Activated CD8-positive, alpha-beta memory T cell treated with anti-CD3 and anti-CD28 coated beads, Interleukin-2, amount 10 ng/mL, durations not matched to agents 7 days and 5 days (primary cell): ENCODE data around the gene CPD. TPM values are rescaled to one million over a fixed set of nuclear protein-coding genes. Genes with fewer than 3 reads are reported as not detected.

ENCODE experiments used
- ATAC-seq: fragments of 150-1000 bp; cut with Tn5 transposase; one replicate; pipeline ENCODE4 v1.10.0; 2021; ENCODE audit warnings: moderate library complexity
- CTCF ChIA-PET: fragments of 350-600 bp; sonication (Branson Sonifier 250); formaldehyde crosslinking; loops from one replicate; lab custom pipeline; 2021; ENCODE audit warnings: antibody characterized with exemption; lab: Charles Lee
- DNase-seq: peaks from one replicate; pipeline ENCODE4 v3.0.0-alpha.2; 2020
- H3K27ac Mint-ChIP-seq: one replicate; pipeline ENCODE4 v1.8.0; 2021; ENCODE audit warnings: mild to moderate bottlenecking, mixed read lengths
- H3K27me3 Mint-ChIP-seq: one replicate; pipeline ENCODE4 v1.8.0; 2021; ENCODE audit warnings: mixed read lengths
- H3K36me3 Mint-ChIP-seq: one replicate; pipeline ENCODE4 v1.8.0; 2021; ENCODE audit warnings: mild to moderate bottlenecking, mixed read lengths
- H3K4me1 Mint-ChIP-seq: one replicate; pipeline ENCODE4 v1.8.0; 2021; ENCODE audit warnings: mixed read lengths
- H3K4me3 Mint-ChIP-seq: one replicate; pipeline ENCODE4 v1.8.0; 2021; ENCODE audit warnings: mild to moderate bottlenecking, moderate library complexity, mixed read lengths
- H3K9me3 Mint-ChIP-seq: one replicate; pipeline ENCODE4 v1.8.0; 2022; ENCODE audit warnings: low read depth, mixed read lengths
- total RNA-seq, 2 experiments: library from RNA; stranded (reverse); gene quantifications; one replicate each; pipeline ENCODE4 v1.2.3, GENCODE V29; 2021

Gene CPD
- total RNA-seq, 2 experiments from 2014 or later, result 19.9 to 25.6 TPM

DNA sequence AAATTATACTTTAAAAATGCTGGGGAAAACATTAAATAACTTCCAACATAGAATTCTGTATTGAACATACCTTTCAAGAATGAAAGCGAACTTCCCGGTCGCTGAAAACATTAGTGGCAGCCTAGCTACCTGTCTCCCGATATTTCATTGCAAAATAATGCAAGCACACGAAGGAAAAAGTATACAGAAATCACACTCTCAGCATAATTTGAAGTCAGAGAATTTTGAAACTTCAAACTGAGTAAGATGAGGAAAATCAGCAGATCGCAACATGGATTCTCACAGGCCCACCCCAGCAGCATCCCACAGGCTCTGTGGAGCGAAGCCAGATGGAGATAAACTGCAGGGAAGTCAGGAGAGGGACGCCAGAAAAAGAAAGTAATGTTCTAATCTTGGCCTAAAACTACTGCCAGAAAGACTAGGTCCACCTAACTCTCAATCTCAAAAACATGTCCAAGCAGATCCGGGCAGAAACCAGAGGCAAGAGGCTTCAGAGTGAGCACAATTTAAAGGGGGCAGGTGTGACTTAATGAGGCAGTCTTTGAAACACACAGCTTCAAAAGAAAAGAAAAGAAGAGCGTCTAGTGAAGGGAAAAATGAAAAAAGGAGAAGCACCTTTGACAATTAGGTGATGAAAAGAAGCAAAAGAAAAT is 93.6 kb downstream of the CPD start:
- Mint-ChIP-seq H3K36me3 (peaks cover 2% of the 10 kb centered on the region), H3K27ac (no peak overlapping the region), H3K4me3 (no peak overlapping the region), H3K4me1 (peaks cover 17% of the 10 kb centered on the region), H3K9me3 (no peaks in the 10 kb centered on the region), H3K27me3 (no peaks in the 10 kb centered on the region)
- ATAC-seq, result no peak
- CTCF ChIA-PET, result no interaction called here
- no peak for DNase-seq

DNA sequence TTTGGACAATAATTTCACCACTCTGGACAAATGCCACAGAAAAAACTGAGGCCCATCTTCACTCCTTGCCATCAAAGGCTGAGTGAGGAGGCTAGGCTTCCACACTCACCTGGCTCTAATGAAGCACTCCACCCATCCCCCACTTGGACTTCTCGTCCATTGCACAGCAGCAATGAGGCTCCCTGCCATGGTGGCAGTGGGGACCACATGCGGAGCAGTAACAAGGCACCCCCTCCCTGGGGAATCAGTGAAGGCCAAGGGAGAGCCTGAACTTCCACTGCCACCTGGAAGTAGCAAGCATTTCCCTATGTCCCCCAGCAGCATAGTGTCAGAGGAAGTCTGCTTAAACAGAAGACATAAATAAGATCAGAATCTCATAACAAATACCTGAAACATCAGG is 96.5 kb downstream of the CPD start:
- H3K4me3 Mint-ChIP-seq, result no peak overlapping the region
- ATAC-seq (no peak), DNase-seq (no peak)
- H3K36me3 Mint-ChIP-seq, result peaks cover 13% of the 10 kb centered on the region
- H3K9me3 Mint-ChIP-seq, result no peaks in the 10 kb centered on the region
- H3K27ac Mint-ChIP-seq, result no peak overlapping the region
- no peaks in the 10 kb centered on the region for H3K27me3 Mint-ChIP-seq
- H3K4me1 Mint-ChIP-seq, result peaks cover 32% of the 10 kb centered on the region
- CTCF ChIA-PET, result interaction anchor here (0.8 to 2.5 kb wide), 3 partner anchors 9 to 244 kb away, joined by 3 to 9 read pairs (median 7); no protein-coding TSS in a partner anchor

DNA sequence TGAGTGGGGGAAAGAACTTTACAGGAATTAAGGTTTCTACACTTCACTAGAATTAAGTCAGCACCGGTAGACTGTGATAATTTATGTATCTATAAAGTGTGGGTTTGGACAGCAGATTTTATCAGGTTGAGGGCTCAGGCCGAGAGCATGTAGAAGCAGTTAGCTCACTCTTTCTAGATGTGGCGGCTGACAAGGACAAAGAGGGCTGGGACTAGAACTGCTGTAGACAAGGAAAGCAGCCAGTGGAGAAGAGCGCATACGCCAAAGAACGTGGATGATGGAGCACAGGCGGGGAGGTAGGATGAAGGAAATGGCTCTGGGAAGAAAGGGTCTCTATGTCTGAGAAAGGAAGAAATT is 98.0 kb downstream of the CPD start:
- ATAC-seq (peak; percentile 28), DNase-seq (peak; percentile 50)
- no peaks in the 10 kb centered on the region for H3K27me3 Mint-ChIP-seq
- peak overlapping the region; percentile 96 for H3K27ac Mint-ChIP-seq
- peaks cover 38% of the 10 kb centered on the region for H3K4me1 Mint-ChIP-seq
- CTCF ChIA-PET, result interaction anchor here (0.7 to 3.3 kb wide), 24 partner anchors 8 to 352 kb away, joined by 3 to 27 read pairs (median 4); no protein-coding TSS in a partner anchor
- H3K36me3 Mint-ChIP-seq, result peaks cover 20% of the 10 kb centered on the region
- H3K9me3 Mint-ChIP-seq, result no peaks in the 10 kb centered on the region
- H3K4me3 Mint-ChIP-seq, result peak overlapping the region; percentile 94

DNA sequence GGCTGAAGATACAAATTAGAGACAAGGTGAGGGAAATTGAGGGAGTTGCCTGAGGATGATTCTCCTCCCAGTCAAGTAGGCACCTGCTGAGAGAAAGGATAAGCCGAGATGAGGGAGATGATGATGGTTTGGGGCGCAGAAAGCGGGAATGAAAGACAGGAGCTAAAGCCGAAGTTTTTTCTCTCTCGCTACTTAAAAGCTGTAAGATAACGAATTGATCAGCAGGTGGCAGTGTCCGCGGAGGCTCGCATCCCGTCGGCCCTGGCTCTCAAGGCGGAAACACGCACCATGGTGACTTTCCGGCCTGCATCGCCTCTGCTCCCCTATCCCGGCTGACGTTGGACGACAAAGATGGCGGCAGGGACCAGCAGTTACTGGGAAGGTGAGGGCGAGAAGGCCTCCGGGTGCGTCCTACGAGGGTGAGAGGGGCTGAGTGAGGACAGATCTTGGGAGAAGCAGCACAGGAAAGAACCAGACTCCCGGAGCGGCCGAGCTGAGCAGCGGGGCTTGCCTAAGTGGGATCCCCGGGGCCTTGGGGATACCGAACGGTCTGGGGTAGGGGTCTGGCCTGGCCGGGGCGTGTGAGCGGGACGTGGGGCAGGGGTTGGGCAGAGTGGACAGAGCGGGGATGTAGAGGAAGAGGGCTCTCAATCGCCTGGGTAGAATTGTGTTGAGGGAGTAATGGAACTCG is 98.5 kb downstream of the CPD start, which contains the start of gene GOSR1:
TSS of gene GOSR1 (plus strand) at position 326 of the 691 bp plus-strand sequence. CDS start at position 352, 26 bp downstream.
- Mint-ChIP-seq H3K4me3 (peak within 1 kb of the TSS; percentile 94), H3K27ac (peak within 1 kb of the TSS; percentile 96), H3K4me1 (peaks cover 38% of the 10 kb centered on the region), H3K9me3 (no peaks in the 10 kb centered on the region), H3K27me3 (no peaks in the 10 kb centered on the region), H3K36me3 (peaks cover 22% of the 10 kb centered on the region)
- DNase-seq (peak; percentile 96), ATAC-seq (peak; percentile 100)
- CTCF ChIA-PET, result interaction anchor here (0.7 to 3.3 kb wide), 26 partner anchors 8 to 372 kb away, joined by 3 to 27 read pairs (median 4); no protein-coding TSS in a partner anchor

DNA sequence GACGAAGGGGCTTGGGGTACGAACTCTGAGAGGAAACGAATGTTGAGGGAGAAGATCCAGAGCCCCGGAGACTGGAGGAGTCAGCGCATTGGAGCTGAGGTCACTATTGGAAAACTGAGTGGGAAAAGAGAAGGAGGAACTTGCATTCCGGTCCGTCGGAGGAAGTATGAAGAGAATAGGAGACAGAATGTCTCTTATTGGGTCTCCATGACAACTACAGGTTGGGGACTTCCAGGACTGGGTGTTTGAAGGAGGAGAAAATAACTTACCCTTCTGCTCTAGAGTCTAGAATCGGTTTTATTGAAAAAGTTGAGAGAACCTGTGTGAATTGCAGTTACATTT is 99.0 kb downstream of the CPD start:
- H3K27ac Mint-ChIP-seq, result peak overlapping the region; percentile 96
- no peaks in the 10 kb centered on the region for H3K27me3 Mint-ChIP-seq
- peak; percentile 41 for DNase-seq
- H3K4me1 Mint-ChIP-seq, result peaks cover 38% of the 10 kb centered on the region
- CTCF ChIA-PET, result interaction anchor here (0.6 to 3.3 kb wide), 14 partner anchors 11 to 373 kb away, joined by 3 to 27 read pairs (median 6); no protein-coding TSS in a partner anchor
- peak; percentile 20 for ATAC-seq
- H3K9me3 Mint-ChIP-seq, result no peaks in the 10 kb centered on the region
- peak overlapping the region; percentile 94 for H3K4me3 Mint-ChIP-seq
- H3K36me3 Mint-ChIP-seq, result peaks cover 23% of the 10 kb centered on the region

DNA sequence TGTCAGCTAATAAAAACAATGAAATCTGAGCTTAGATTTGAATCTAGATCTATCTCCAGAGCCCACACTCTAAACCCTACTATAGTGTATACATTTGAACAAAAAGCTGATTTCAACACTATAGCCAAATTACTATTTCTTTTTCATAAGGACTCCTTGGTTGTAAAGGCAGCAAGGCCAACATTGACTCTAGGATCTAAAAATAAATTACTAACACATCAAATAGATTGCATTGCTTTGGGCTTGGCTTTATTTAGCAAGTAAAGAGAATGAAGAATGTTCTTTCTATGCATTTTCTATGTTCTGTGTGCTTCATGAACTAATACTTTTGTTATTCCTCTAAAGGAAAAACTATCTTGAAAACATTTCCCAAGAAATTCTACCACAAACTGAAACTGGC is 103.8 kb downstream of the CPD start:
- no peaks in the 10 kb centered on the region for H3K9me3 Mint-ChIP-seq
- no peak overlapping the region for H3K4me3 Mint-ChIP-seq
- DNase-seq (no peak), ATAC-seq (no peak)
- no peaks in the 10 kb centered on the region for H3K27me3 Mint-ChIP-seq
- H3K4me1 Mint-ChIP-seq, result peaks cover 21% of the 10 kb centered on the region
- peaks cover 59% of the 10 kb centered on the region for H3K36me3 Mint-ChIP-seq
- CTCF ChIA-PET, result interaction anchor here (0.6 kb wide), 1 partner anchor 234 kb away, joined by 3 read pairs; no protein-coding TSS in a partner anchor
- H3K27ac Mint-ChIP-seq, result peak overlapping the region; percentile 15

DNA sequence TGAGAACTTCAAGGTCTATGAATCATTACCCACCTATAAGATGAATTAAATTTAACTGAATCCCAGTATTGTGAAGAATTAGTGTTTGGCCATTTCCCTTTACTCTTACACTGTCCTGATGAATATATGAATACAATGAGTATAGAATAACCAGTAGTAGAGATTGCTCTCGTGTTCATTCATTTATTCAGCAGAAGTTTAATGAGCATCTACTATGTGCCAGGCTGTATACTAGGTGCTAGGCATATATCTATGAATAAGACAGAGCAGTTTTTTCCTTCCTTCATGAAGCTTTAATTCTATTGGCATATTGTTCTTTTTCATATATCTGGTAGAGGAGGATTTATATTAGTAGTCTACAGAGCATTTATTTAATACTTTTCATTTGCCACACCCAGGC is 104.4 kb downstream of the CPD start:
- H3K9me3 Mint-ChIP-seq, result no peaks in the 10 kb centered on the region
- H3K27me3 Mint-ChIP-seq, result no peaks in the 10 kb centered on the region
- peaks cover 15% of the 10 kb centered on the region for H3K4me1 Mint-ChIP-seq
- H3K27ac Mint-ChIP-seq, result no peak overlapping the region
- H3K36me3 Mint-ChIP-seq, result peaks cover 59% of the 10 kb centered on the region
- DNase-seq (no peak), ATAC-seq (no peak)
- no peak overlapping the region for H3K4me3 Mint-ChIP-seq
- CTCF ChIA-PET, result no interaction called here

DNA sequence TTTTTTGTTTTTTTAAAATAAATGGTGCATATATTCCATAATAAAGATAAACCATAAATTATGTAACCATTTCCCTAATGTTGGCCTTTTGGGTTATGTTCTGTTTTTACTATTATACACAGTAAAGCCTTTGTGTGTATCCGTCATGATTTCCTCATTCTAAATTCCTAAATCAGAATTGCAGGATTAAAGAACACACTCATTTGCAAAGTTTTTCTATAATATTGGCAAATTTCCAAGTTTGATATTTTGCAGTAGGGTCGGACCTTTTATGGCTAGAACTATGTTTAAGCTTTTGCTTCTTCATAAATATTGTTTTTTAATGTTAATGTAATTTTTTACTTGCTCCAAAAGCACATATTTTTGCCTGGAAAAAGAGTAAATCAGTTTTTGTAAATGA is 115.1 kb downstream of the CPD start:
- Mint-ChIP-seq H3K4me3 (no peak overlapping the region), H3K36me3 (peaks cover 60% of the 10 kb centered on the region), H3K4me1 (no peaks in the 10 kb centered on the region), H3K27me3 (no peaks in the 10 kb centered on the region), H3K9me3 (no peaks in the 10 kb centered on the region), H3K27ac (no peak overlapping the region)
- ATAC-seq (no peak), DNase-seq (no peak)
- CTCF ChIA-PET, result interaction anchor here (1.3 to 1.8 kb wide), 2 partner anchors 17 to 19 kb away, joined by 3 to 4 read pairs; partner anchors contain the start of gene GOSR1

DNA sequence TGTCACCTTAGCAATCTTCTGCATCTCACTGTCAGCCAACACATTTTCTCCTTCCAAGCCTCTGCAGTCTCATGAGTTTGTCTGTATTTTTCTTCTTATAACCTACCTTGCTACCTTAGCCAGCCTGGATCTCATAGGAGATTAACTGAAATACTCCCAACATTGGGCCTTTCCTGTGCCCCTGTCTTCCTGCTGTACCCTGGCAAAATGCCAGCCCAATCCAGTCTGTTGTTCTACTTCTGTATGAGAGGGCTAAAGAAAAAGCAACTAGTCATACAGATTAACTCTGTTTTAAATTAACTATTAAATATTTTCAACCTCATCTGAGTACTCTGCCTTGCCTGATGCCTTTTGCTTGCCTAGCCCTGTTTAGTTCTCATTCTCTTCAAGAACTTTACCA is 116.9 kb downstream of the CPD start:
- Mint-ChIP-seq H3K9me3 (no peaks in the 10 kb centered on the region), H3K27ac (no peak overlapping the region), H3K4me1 (peaks cover 4% of the 10 kb centered on the region), H3K27me3 (no peaks in the 10 kb centered on the region), H3K4me3 (no peak overlapping the region), H3K36me3 (peaks cover 64% of the 10 kb centered on the region)
- no peak for ATAC-seq
- CTCF ChIA-PET, result interaction anchor here (1.3 kb wide), 1 partner anchor 155 kb away, joined by 3 read pairs; no protein-coding TSS in a partner anchor
- no peak for DNase-seq

DNA sequence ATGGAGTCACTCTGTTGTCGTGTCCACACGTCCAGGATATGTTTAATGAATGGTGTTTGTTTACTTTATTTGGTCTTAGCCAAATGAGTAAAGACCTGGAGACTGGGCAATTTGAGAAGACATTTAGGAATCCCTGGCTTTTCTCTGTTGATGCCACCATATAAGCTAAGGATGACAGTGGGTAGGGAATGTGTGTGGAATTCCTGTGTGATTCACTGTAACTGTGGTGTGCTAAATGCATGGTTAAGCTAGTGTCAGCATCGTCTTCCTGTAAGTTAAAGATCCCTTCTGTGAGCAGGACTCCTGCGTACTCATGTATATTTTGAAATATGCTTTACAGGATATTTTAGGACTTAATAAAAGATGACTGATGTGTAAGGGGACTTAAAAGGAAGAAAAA is 124.8 kb downstream of the CPD start:
- H3K9me3 Mint-ChIP-seq, result no peaks in the 10 kb centered on the region
- H3K27ac Mint-ChIP-seq, result no peak overlapping the region
- peaks cover 47% of the 10 kb centered on the region for H3K36me3 Mint-ChIP-seq
- ATAC-seq (no peak), DNase-seq (no peak)
- CTCF ChIA-PET, result no interaction called here
- H3K4me3 Mint-ChIP-seq, result no peak overlapping the region
- no peaks in the 10 kb centered on the region for H3K27me3 Mint-ChIP-seq
- peaks cover 12% of the 10 kb centered on the region for H3K4me1 Mint-ChIP-seq

DNA sequence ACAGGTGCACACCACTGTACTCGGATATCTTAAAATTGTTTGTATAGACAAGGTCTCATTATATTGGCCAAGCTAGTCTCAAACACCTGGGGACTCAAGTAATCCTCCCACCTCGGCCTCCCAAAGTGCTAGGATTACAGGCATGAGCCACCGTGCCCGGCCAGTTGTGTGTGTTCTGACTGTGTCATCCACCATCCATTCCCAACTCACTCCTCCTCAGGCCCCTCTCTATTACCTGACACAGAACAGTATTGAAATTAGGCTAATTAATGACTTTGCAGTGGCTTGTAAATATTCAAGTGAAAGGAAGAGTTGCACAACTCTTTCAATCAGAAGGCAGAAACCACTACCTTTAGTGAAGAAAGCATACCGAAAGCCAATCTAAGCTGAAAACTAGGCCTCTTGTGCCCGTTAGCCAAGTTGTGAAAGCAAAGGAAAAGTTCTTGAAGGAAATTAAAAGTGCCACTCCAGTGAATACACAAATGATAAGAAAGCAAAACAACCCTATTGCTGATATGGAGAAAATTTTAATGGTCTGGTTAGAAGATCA is 127.2 kb downstream of the CPD start:
- no peaks in the 10 kb centered on the region for H3K27me3 Mint-ChIP-seq
- H3K9me3 Mint-ChIP-seq, result no peaks in the 10 kb centered on the region
- ATAC-seq (no peak), DNase-seq (no peak)
- peaks cover 33% of the 10 kb centered on the region for H3K36me3 Mint-ChIP-seq
- CTCF ChIA-PET, result interaction anchor here (1.1 to 1.7 kb wide), 2 partner anchors 29 to 192 kb away, joined by 3 read pairs; partner anchors contain the start of gene GOSR1
- H3K27ac Mint-ChIP-seq, result no peak overlapping the region
- no peak overlapping the region for H3K4me3 Mint-ChIP-seq
- peaks cover 8% of the 10 kb centered on the region for H3K4me1 Mint-ChIP-seq

DNA sequence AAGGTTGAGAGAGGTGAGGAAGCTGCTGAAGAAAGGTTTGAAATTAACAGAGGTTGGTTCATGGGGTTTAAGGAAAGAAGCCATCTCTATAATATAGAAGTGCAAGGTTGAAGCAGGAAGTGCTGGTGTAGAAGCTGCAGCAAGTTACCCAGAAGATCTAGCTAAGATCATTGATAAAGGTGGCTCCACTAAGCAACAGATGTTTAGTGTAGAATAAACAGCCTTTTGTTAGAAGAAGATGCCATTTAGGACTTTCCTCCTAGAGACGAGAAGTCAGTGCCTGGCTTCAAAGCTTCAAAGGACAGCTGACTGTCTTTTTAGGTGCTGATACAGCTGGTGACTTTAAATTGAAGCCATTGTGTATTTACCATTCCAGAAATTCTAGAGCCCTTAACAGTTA is 127.8 kb downstream of the CPD start:
- ATAC-seq, result no peak
- no peaks in the 10 kb centered on the region for H3K27me3 Mint-ChIP-seq
- no peak for DNase-seq
- peaks cover 8% of the 10 kb centered on the region for H3K4me1 Mint-ChIP-seq
- CTCF ChIA-PET, result interaction anchor here (1.1 to 1.7 kb wide), 2 partner anchors 29 to 191 kb away, joined by 3 read pairs; partner anchors contain the start of gene GOSR1
- H3K9me3 Mint-ChIP-seq, result no peaks in the 10 kb centered on the region
- H3K27ac Mint-ChIP-seq, result no peak overlapping the region
- no peak overlapping the region for H3K4me3 Mint-ChIP-seq
- H3K36me3 Mint-ChIP-seq, result peaks cover 29% of the 10 kb centered on the region

DNA sequence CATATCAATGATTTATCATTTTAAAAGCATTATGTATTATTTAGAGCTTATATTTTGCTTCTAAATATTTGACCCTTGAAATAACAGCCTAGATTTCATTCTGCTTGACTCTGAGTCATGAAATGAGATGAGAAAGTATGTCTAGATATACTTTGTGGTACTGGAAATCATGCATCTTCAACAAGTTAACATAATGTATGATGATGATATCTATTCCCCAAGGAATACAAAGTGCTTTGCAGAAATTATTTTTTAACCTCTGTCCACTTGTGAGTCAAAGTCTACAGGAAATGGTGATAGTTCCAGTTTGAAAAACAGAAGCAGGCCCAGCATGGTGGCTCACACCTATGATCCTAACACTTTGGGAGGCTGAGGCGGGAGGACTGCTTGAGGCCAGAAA is 134.6 kb downstream of the CPD start:
- CTCF ChIA-PET, result interaction anchor here (1.3 kb wide), 1 partner anchor 37 kb away, joined by 4 read pairs; no protein-coding TSS in a partner anchor
- Mint-ChIP-seq H3K4me1 (no peaks in the 10 kb centered on the region), H3K27me3 (no peaks in the 10 kb centered on the region), H3K27ac (no peak overlapping the region), H3K36me3 (peaks cover 23% of the 10 kb centered on the region), H3K4me3 (no peak overlapping the region), H3K9me3 (no peaks in the 10 kb centered on the region)
- DNase-seq, result no peak
- no peak for ATAC-seq
